Tibial artery (tissue), 4 donors: ENCODE data around the gene FAM117B.

Experiments
- DNase-seq, 2 donors: peaks; one replicate each; pipeline ENCODE4 v3.0.0-alpha.2; 2019
- H3K27ac ChIP-seq, 2 donors: fragments of 200-600 bp; sonication (generic) in 1 of 2; 1 replicate in 1 of 2; 2 replicates in 1 of 2; pipeline ENCODE4 v1.5.1; 2018 to 2019; ENCODE audit warnings: mild to moderate bottlenecking in 1 of 2
- H3K27me3 ChIP-seq, 2 donors: fragments of 200-600 bp; sonication (generic) in 1 of 2; one replicate each; pipeline versions ENCODE4 v1.5.1 to v1.6.0; 2016 to 2019
- H3K36me3 ChIP-seq, 3 donors: fragments of 200-600 bp; sonication (generic) in 2 of 3; one replicate each; pipeline ENCODE4 v1.5.1; 2016 to 2019; ENCODE audit warnings: mild to moderate bottlenecking in 2 of 3
- H3K4me1 ChIP-seq, 4 donors: fragments of 200-600 bp; sonication (generic) in 2 of 4; 1 replicate in 3 of 4; 2 replicates in 1 of 4; pipeline ENCODE4 v1.5.1; 2016 to 2019
- H3K4me3 ChIP-seq, 2 donors: fragments of 200-600 bp; sonication (generic) in 1 of 2; 1 replicate in 1 of 2; 2 replicates in 1 of 2; pipeline ENCODE4 v1.5.1; 2018 to 2019; ENCODE audit warnings: mild to moderate bottlenecking in 2 of 2
- H3K9me3 ChIP-seq, 3 donors: fragments of 200-600 bp; sonication (generic) in 1 of 3; one replicate each; pipeline ENCODE4 v1.5.1; 2016 to 2019
- CTCF ChIP-seq, 2 experiments: fragments of 200-600 bp in 1 of 2; fragments of 450-650 bp in 1 of 2; IDR thresholded peaks; one replicate each; pipeline ENCODE4 v1.5.1; 2017 to 2019; ENCODE audit warnings: antibody characterized with exemption in 2 of 2, mild to moderate bottlenecking in 1 of 2, moderate library complexity in 1 of 2
- intact Hi-C: fragments of 100-400 bp; cut with DNase I; formaldehyde crosslinking; loops from one replicate; pipeline ENCODE4 v1.15.0; 2023; ENCODE audit warnings: low total_unique reads

The FAM117B gene

DNA sequence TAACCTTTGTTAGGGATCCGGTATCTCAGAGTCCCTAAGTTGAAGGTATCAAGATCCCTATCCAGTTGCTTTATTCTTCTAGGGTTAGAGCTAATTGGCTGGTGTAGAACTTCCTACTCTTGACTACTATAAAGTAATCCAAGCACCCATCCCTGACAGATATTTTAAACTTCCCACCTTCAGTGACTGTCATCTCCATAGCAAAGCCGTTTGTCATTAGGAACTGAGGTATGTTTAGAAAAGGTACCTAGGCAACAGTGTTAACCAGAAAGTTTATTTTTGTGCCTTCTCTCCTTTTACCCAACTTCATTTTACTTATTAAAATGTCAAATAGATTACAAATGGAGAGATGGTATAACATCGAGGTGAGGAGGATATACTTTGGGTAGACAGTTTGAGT, 4.5 kb downstream of the FAM117B start:
- DNase-seq: no peak
- Histone ChIP-seq H3K9me3 (no peaks in the 10 kb centered on the region), H3K36me3 (no peaks in the 10 kb centered on the region), H3K27ac (no peak overlapping the region), H3K4me1 (peaks cover 0 to 13% (median 1%) of the 10 kb centered on the region in 4 donors), H3K4me3 (no peak overlapping the region), H3K27me3 (no peaks in the 10 kb centered on the region)
- intact Hi-C loops: loop anchor here (10.0 kb wide), 2 partner anchors 176 to 376 kb away; partner anchors contain the start of gene NBEAL1
- no peak for TF ChIP-seq CTCF (IDR thresholded peaks at IDR 0.05)

GRCh38 chr2:202642567-202642966, 7.8 kb downstream of the FAM117B start:
- no peak for TF ChIP-seq CTCF (IDR thresholded peaks at IDR 0.05)
- intact Hi-C loops: no loop called here
- peaks cover 0 to 4% (median 0%) of the 10 kb centered on the region in 4 donors for H3K4me1 ChIP-seq

GRCh38 chr2:202643012-202643858, 8.5 kb downstream of the FAM117B start:
- H3K4me3 ChIP-seq: no peak overlapping the region
- no peaks in the 10 kb centered on the region for H3K27me3 ChIP-seq
- intact Hi-C loops: no loop called here
- no peak for DNase-seq
- peaks cover 0 to 4% (median 0%) of the 10 kb centered on the region in 4 donors for H3K4me1 ChIP-seq
- H3K9me3 ChIP-seq: no peaks in the 10 kb centered on the region
- no peak overlapping the region for H3K27ac ChIP-seq
- H3K36me3 ChIP-seq: no peaks in the 10 kb centered on the region
- TF ChIP-seq CTCF (IDR thresholded peaks at IDR 0.05): no peak

More at GRCh38 chr2:202642567-202642966, 7.8 kb downstream of the FAM117B start:
- Histone ChIP-seq H3K27me3 (no peaks in the 10 kb centered on the region), H3K27ac (no peak overlapping the region), H3K9me3 (no peaks in the 10 kb centered on the region), H3K4me3 (no peak overlapping the region), H3K36me3 (no peaks in the 10 kb centered on the region)
- no peak for DNase-seq

- no peak for TF ChIP-seq CTCF (IDR thresholded peaks at IDR 0.05)
- H3K27ac ChIP-seq: no peak overlapping the region
- no peak overlapping the region for H3K4me3 ChIP-seq
- no peaks in the 10 kb centered on the region for H3K36me3 ChIP-seq
- no peaks in the 10 kb centered on the region for H3K4me1 ChIP-seq
- H3K27me3 ChIP-seq: no peaks in the 10 kb centered on the region
- intact Hi-C loops: no loop called here
- H3K9me3 ChIP-seq: no peaks in the 10 kb centered on the region
- DNase-seq: no peak
Measured at GRCh38 chr2:202652119-202652518, 17.4 kb downstream of the FAM117B start.

- Histone ChIP-seq H3K27me3 (no peaks in the 10 kb centered on the region), H3K4me3 (no peak overlapping the region), H3K4me1 (no peaks in the 10 kb centered on the region), H3K36me3 (no peaks in the 10 kb centered on the region), H3K9me3 (no peaks in the 10 kb centered on the region), H3K27ac (no peak overlapping the region)
- no peak for TF ChIP-seq CTCF (IDR thresholded peaks at IDR 0.05)
- intact Hi-C loops: no loop called here
- no peak for DNase-seq
Measured at GRCh38 chr2:202653890-202654289, 19.1 kb downstream of the FAM117B start.
